GM23338 (cell line): ENCODE results near the gene SHPK. TPM values are rescaled to one million over a fixed set of nuclear protein-coding genes. Genes with fewer than 3 reads are reported as not detected.

Experiments used
- ATAC-seq: fragments of 200-7000 bp; cut with Tn5 transposase; 3 replicates; pipeline ENCODE4 v1.9.1; 2020
- DNase-seq: peaks from one replicate; pipeline ENCODE4 v3.0.0-alpha.2; 2015; ENCODE audit warnings: low spot score
- H2AFZ ChIP-seq: fragments of 200-600 bp; sonication (generic); 2 replicates; pipeline ENCODE4 v1.8.0; 2016; ENCODE audit warnings: antibody characterized with exemption, mild to moderate bottlenecking, moderate library complexity
- H3F3A ChIP-seq: fragments of 200-600 bp; sonication (generic); replicated peaks from 2 replicates; pipeline ENCODE4 v1.8.0; 2017; ENCODE audit warnings: antibody characterized with exemption, mixed run types, low read depth
- H3K27ac ChIP-seq: fragments of 200-600 bp; sonication (generic); 2 replicates; pipeline ENCODE4 v1.6.1; 2016; ENCODE audit warnings: low read depth
- H3K27me3 ChIP-seq: fragments of 200-600 bp; sonication (generic); 2 replicates; pipeline ENCODE4 v1.8.0; 2016; ENCODE audit warnings: mild to moderate bottlenecking, mixed run types, moderate library complexity; ENCODE audit not compliant: insufficient read depth
- H3K36me3 ChIP-seq: fragments of 200-600 bp; sonication (generic); 2 replicates; pipeline ENCODE4 v1.8.0; 2016; ENCODE audit warnings: mild to moderate bottlenecking; ENCODE audit not compliant: insufficient read depth
- H3K4me1 ChIP-seq: fragments of 200-600 bp; sonication (generic); 2 replicates; pipeline ENCODE4 v1.8.0; 2016; ENCODE audit warnings: mild to moderate bottlenecking, moderate library complexity; ENCODE audit not compliant: insufficient read depth
- H3K4me2 ChIP-seq: fragments of 200-600 bp; sonication (generic); 2 replicates; pipeline ENCODE4 v1.7.1; 2017; ENCODE audit warnings: mixed run types
- H3K4me3 ChIP-seq: fragments of 200-600 bp; sonication (generic); 2 replicates; pipeline ENCODE4 v1.6.1; 2016; ENCODE audit warnings: mixed run types
- H3K79me2 ChIP-seq: fragments of 200-600 bp; sonication (generic); replicated peaks from 2 replicates; pipeline ENCODE4 v1.8.0; 2017; ENCODE audit warnings: mild to moderate bottlenecking; ENCODE audit not compliant: insufficient read depth
- H3K9me2 ChIP-seq: fragments of 200-600 bp; sonication (generic); 2 replicates; pipeline ENCODE4 v1.8.0; 2017; ENCODE audit not compliant: insufficient read depth
- H4K20me1 ChIP-seq: fragments of 200-600 bp; sonication (generic); replicated peaks from 2 replicates; pipeline ENCODE4 v1.8.0; 2017; ENCODE audit warnings: mild to moderate bottlenecking; ENCODE audit not compliant: insufficient read depth
- H3K27ac Mint-ChIP-seq: 2 replicates; pipeline ENCODE4 v1.8.0; 2020; ENCODE audit warnings: inconsistent platforms, mild to moderate bottlenecking, moderate library complexity, mixed read lengths
- H3K27me3 Mint-ChIP-seq: 3 replicates; pipeline ENCODE4 v1.8.0; 2022; ENCODE audit warnings: low read depth, mild to moderate bottlenecking, moderate library complexity, mixed read lengths, inconsistent platforms; ENCODE audit not compliant: insufficient read depth, poor library complexity
- H3K36me3 Mint-ChIP-seq: 3 replicates; pipeline ENCODE4 v1.8.0; 2021; ENCODE audit warnings: low read depth, mild to moderate bottlenecking, inconsistent platforms, moderate library complexity, mixed read lengths
- H3K4me1 Mint-ChIP-seq: 3 replicates; pipeline ENCODE4 v1.8.0; 2020; ENCODE audit warnings: mild to moderate bottlenecking, inconsistent platforms, mixed read lengths
- H3K4me3 Mint-ChIP-seq: 3 replicates; pipeline ENCODE4 v1.8.0; 2021; ENCODE audit warnings: moderate library complexity, mild to moderate bottlenecking, inconsistent platforms, mixed read lengths
- H3K9me3 Mint-ChIP-seq: 3 replicates; pipeline ENCODE4 v1.8.0; 2020; ENCODE audit warnings: moderate library complexity, mild to moderate bottlenecking, inconsistent platforms, mixed read lengths
- CREB1 ChIP-seq: fragments of 250-450 bp; sonication (Bioruptor Pico); IDR thresholded peaks from 2 replicates; pipeline ENCODE4 v1.5.0; 2020; ENCODE audit warnings: low read depth, mild to moderate bottlenecking, moderate library complexity
- CTCF ChIP-seq, 2 experiments: fragments of 200-600 bp in 1 of 2; sonication (generic) in 1 of 2; conservative IDR thresholded peaks; 2 replicates each; pipeline versions ENCODE4 v1.5.1 to v1.6.1; 2016 to 2017; ENCODE audit warnings: antibody characterized with exemption in 2 of 2, low read depth in 2 of 2, mild to moderate bottlenecking in 2 of 2, moderate library complexity in 1 of 2
- ETS1 ChIP-seq: IDR thresholded peaks from 2 replicates; pipeline ENCODE4 v1.6.1; 2016; ENCODE audit warnings: antibody characterized with exemption
- EZH2 ChIP-seq: fragments of 200-600 bp; sonication (generic); IDR thresholded peaks from one replicate; pipeline ENCODE4 v1.8.0; 2017; ENCODE audit warnings: antibody characterized with exemption, mild to moderate bottlenecking, low read depth; ENCODE audit not compliant: unreplicated experiment
- EZH2phosphoT487 ChIP-seq: fragments of 200-600 bp; sonication (generic); IDR thresholded peaks from one replicate; pipeline ENCODE4 v1.8.1; 2018; ENCODE audit warnings: antibody characterized with exemption; ENCODE audit not compliant: unreplicated experiment
- JUNB ChIP-seq: IDR thresholded peaks from one replicate; pipeline ENCODE4 v1.6.1; 2016; ENCODE audit warnings: antibody characterized with exemption; ENCODE audit not compliant: unreplicated experiment
- NANOG ChIP-seq: IDR thresholded peaks from 2 replicates; pipeline ENCODE4 v1.6.1; 2016; ENCODE audit warnings: antibody characterized with exemption, borderline replicate concordance
- POLR2AphosphoS5 ChIP-seq: IDR thresholded peaks from 2 replicates; pipeline ENCODE4 v1.6.1; 2016; ENCODE audit warnings: antibody characterized with exemption, low read depth
- REST ChIP-seq: IDR thresholded peaks from one replicate; pipeline ENCODE4 v1.6.1; 2018; ENCODE audit warnings: antibody characterized with exemption; ENCODE audit not compliant: unreplicated experiment
- STAT1 ChIP-seq: IDR thresholded peaks from one replicate; pipeline ENCODE4 v1.6.1; 2016; ENCODE audit warnings: antibody characterized with exemption; ENCODE audit not compliant: unreplicated experiment
- ZNF114 ChIP-seq: fragments of 250-450 bp; sonication (Bioruptor Pico); IDR thresholded peaks from 2 replicates; pipeline ENCODE4 v1.5.0; 2020; ENCODE audit warnings: mild to moderate bottlenecking, moderate library complexity
- ZNF331 ChIP-seq: fragments of 250-450 bp; sonication (Bioruptor Pico); IDR thresholded peaks from 2 replicates; pipeline ENCODE4 v1.5.0; 2020; ENCODE audit warnings: low read depth, mild to moderate bottlenecking, moderate library complexity
- ZNF462 ChIP-seq: fragments of 250-450 bp; sonication (Bioruptor Pico); IDR thresholded peaks from 2 replicates; pipeline ENCODE4 v1.5.0; 2020; ENCODE audit warnings: mild to moderate bottlenecking, moderate library complexity
- polyA plus RNA-seq: library from polyadenylated mRNA; unstranded; fragments of >200 nt; fragmentation: Nextera tagmentation; extraction: Ambion mirVana; gene quantifications from 2 replicates; pipeline ENCODE4 v1.2.1, GENCODE V29; 2016
- total RNA-seq: library from RNA; depleted of rRNA; stranded (reverse); fragments of >200 nt; shearing (Covaris generic); gene quantifications from 2 replicates; pipeline ENCODE4 v1.2.3, GENCODE V29; 2014

Gene SHPK
- total and polyA plus RNA-seq, 2 experiments from 2014 or later = 11.5 to 34.3 TPM

- Mint-ChIP-seq H3K27ac (no peak overlapping the region), H3K9me3 (no peaks in the 10 kb centered on the region), H3K27me3 (peaks cover 2% of the 10 kb centered on the region), H3K36me3 (peaks cover 13% of the 10 kb centered on the region; the same call in 2 of the 3 replicates), H3K4me1 (peaks cover under 1% of the 10 kb centered on the region), H3K4me3 (no peak overlapping the region)
- H3F3A ChIP-seq = no peaks in the 10 kb centered on the region
- H3K36me3 ChIP-seq = no peaks in the 10 kb centered on the region
- no peak for DNase-seq
- peaks cover 5% of the 10 kb centered on the region; the same call in 1 of the 2 replicates for H3K4me1 ChIP-seq
- no peaks in the 10 kb centered on the region for H3K9me2 ChIP-seq
- H2AFZ ChIP-seq = no peak overlapping the region
- no peak for ATAC-seq
- H3K4me2 ChIP-seq = no peak overlapping the region
- no peak overlapping the region for H3K4me3 ChIP-seq
- no peak for TF ChIP-seq CREB1 (CRISPR knock-in tag)
- TF ChIP-seq ZNF114 = no peak
- no peak for TF ChIP-seq ZNF462 (CRISPR knock-in tag)
- TF ChIP-seq POLR2AphosphoS5 = no peak
- TF ChIP-seq STAT1 = no peak
- TF ChIP-seq ETS1 = no peak
- no peak for TF ChIP-seq JUNB
- no peak for TF ChIP-seq ZNF331
- TF ChIP-seq NANOG = no peak
- TF ChIP-seq EZH2phosphoT487 = no peak
- no peak for TF ChIP-seq CTCF (conservative IDR thresholded peaks at IDR 0.05; ENCODE audit: low read depth in 2 of 2)
- no peak for TF ChIP-seq EZH2
- TF ChIP-seq REST = no peak
- H3K27ac ChIP-seq = no peak overlapping the region
- H3K27me3 ChIP-seq = no peaks in the 10 kb centered on the region
- H4K20me1 ChIP-seq = no peaks in the 10 kb centered on the region
- H3K79me2 ChIP-seq = no peaks in the 10 kb centered on the region
Measured at GRCh38 chr17:3645310-3645709, 9.3 kb upstream of the SHPK start.
